Stimulated activated CD4-positive, alpha-beta T cell treated with anti-CD3 and anti-CD28 coated beads, Interleukin-4, amount 100 ng/mL, for 24 hours (primary cell): ENCODE measurements around the gene CYP4B1.
"Not testable (repeated sequence)": the region's sequence is repeated elsewhere in the genome, so short reads cannot be mapped to it uniquely, and the experiment has no call there.

ENCODE experiments used
- DNase-seq: peaks from one replicate; pipeline ENCODE4 v3.0.0-alpha.2; 2020

Gene CYP4B1

GRCh38 chr1:46816930-46817329 is 18.1 kb downstream of the CYP4B1 start:
- no peak for DNase-seq

- DNase-seq, result no peak
These were observed 19.0 kb downstream of the CYP4B1 start for GRCh38 chr1:46817814-46818213.

GRCh38 chr1:46818591-46818990 is 19.7 kb downstream of the CYP4B1 start:
- DNase-seq, result no peak

GRCh38 chr1:46819335-46819734 is 20.5 kb downstream of the CYP4B1 start:
- DNase-seq, result no peak

DNA sequence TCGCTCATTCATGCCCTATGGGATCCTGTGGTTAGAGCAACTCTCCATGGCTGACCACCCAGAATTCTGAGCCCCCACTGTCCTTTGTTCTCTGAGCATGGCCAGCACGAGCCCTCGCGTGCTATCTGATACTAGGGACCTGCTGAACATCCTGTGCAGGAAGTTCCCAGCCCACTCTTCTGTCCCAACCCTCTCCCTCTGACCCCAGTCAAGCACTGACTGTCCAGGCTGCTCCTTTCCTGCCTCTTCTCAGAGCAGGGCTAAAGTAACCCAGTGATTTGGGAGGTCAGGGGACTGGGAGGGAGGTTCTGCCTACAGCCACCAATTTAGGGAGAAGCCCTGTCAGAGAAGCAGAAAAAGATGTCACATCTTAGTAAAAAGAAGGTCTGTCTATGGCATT is 21.2 kb downstream of the CYP4B1 start:
- no peak for DNase-seq

GRCh38 chr1:46820560-46821060 is 21.8 kb downstream of the CYP4B1 start:
- DNase-seq, result no peak

DNA sequence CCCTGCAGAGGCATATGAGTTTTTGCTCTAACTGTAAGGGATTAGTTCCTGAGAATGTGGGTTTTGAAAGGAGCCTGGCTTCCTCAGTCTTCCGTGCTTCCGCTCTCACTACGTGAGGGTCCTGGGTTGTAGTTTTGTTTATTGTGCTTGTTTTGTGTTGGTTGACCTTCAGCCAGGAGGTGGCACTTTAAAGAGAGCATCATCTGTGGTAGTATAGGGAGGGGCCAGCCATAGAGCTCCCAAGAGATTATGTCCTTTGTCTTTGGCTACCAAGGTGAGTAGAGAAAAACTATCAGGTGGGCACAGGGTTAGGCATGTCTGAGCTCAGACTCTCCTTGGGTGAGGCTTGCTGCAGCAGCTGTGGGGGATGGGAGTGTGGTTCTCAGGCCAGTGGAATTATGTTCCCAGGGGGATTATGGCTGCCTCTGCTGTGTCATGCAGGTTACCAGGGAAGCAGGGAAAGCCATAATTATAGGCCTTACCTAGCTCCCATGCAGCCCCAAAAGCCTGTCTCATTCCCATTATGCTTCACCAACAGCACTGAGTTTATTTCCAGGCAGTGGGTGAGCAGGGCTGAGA is 23.5 kb downstream of the CYP4B1 start:
- no peak for DNase-seq

DNA sequence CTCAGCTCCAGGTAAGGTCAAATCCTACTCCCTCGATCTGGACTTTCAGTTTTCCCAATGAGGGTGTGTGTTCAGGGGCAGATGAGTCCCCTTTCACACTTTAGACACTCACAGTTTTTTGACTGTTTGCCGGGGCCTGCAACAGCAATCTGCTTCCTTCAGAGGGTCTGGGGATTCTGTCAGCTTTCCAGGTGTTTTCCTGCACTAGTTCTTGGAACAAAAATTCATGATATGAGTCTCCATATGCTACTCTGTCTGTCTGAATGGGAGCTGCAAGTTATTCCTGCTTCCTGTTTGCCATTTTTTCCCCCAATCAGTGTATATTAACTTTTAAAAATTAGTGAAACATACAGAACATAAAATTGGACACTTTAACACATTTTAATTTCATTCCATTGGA is 24.3 kb downstream of the CYP4B1 start:
- DNase-seq, result no peak

GRCh38 chr1:46826892-46827291 is 28.0 kb downstream of the CYP4B1 start:
- not testable (repeated sequence) for DNase-seq

DNA sequence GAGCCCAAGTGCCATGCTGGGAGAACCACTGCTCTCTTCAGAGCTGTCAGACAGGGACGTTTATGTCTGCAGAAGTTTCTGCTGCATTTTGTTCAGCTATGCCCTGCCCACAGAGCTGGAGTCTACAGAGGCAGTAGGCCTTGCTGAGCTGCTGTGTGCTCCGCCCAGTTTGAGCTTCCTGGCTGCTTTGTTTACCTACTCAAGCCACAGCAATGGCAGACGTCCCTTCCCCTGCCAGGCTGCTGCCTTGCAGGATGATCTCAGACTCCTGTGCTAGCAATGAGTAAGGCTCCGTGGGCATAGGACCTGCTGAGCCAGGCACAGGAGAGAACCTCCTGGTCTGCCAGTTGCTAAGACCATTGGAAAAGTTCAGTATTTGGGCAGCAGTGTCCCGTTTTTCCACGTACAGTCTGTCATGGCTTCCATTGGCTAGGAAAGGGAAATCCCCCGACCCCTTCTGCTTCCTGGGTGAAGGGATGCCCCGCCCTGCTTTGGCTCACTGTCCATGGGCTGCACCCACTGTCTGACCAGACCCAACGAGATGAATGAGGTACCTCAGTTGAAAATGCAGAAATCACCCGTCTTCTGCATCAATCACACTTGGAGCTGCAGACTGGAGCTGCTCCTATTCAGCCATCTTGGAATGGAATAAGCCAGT is 31.9 kb downstream of the CYP4B1 start:
- no peak for DNase-seq

- DNase-seq, result not testable (repeated sequence)
These were observed 36.6 kb downstream of the CYP4B1 start for GRCh38 chr1:46835469-46835868.

DNA sequence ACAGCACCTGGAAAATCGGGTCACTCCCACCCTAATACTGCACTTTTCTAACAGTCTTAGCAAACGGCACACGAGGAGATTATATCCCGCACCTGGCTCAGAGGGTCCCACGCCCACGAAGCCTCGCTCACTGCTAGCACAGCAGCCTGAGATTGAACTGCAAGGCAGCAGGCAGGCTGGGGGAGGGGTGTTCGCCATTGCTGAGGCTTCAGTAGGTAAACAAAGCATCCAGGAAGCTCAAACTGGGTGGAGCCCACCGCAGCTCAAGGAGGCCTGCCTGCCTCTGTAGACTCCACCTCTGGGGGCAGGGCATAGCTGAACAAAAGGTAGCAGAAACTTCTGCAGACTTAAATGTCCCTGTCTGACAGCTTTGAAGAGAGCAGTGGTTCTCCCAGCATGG is 47.5 kb downstream of the CYP4B1 start:
- DNase-seq, result not testable (repeated sequence)

GRCh38 chr1:46857660-46858065 is 58.8 kb downstream of the CYP4B1 start:
- DNase-seq, result not testable (repeated sequence)

GRCh38 chr1:46862348-46862747 is 63.5 kb downstream of the CYP4B1 start:
- DNase-seq, result no peak
